ENCODE results near the gene CRADD.

DNA sequence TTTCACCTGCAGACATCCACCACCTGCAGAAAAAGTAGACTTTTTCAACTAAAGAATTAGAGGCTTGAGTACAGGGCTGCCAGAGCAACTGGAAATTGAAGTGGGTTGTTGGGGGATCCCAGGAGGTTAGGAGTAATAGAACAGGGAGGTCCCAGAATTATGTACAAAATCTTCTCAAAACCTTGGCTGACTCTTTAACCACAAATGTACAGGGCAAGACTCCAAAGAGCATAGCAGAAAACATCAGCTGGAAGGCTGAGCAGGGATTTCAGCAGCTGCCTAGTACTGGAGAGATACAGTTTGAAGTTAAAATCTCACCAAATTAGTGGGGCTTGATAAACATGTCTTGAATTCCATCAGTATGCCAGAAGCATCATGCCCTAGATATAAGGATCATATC, 191.6 kb downstream of the CRADD start:
- TF ChIP-seq, protein P1, sequence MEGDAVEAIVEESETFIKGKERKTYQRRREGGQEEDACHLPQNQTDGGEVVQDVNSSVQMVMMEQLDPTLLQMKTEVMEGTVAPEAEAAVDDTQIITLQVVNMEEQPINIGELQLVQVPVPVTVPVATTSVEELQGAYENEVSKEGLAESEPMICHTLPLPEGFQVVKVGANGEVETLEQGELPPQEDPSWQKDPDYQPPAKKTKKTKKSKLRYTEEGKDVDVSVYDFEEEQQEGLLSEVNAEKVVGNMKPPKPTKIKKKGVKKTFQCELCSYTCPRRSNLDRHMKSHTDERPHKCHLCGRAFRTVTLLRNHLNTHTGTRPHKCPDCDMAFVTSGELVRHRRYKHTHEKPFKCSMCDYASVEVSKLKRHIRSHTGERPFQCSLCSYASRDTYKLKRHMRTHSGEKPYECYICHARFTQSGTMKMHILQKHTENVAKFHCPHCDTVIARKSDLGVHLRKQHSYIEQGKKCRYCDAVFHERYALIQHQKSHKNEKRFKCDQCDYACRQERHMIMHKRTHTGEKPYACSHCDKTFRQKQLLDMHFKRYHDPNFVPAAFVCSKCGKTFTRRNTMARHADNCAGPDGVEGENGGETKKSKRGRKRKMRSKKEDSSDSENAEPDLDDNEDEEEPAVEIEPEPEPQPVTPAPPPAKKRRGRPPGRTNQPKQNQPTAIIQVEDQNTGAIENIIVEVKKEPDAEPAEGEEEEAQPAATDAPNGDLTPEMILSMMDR (IDR thresholded peaks at IDR 0.05; ENCODE audit: borderline replicate concordance, extremely low read depth, low read length, poor library complexity, severe bottlenecking): no peak
- TF ChIP-seq EZH2 (IDR thresholded peaks at IDR 0.05; ENCODE audit: borderline replicate concordance, low read depth, low read length, severe bottlenecking): no peak

All from DND-41 (cell line).